GM18858 (cell line): ENCODE results near the gene EFHD2.
"Not testable (repeated sequence)": the region's sequence is repeated elsewhere in the genome, so short reads cannot be mapped to it uniquely, and the experiment has no call there.

Source experiments
- ATAC-seq: cut with Tn5 transposase; IDR thresholded peaks from one replicate; pipeline ENCODE4 v1.9.1; 2021; ENCODE audit not compliant: unreplicated experiment

The EFHD2 gene

DNA sequence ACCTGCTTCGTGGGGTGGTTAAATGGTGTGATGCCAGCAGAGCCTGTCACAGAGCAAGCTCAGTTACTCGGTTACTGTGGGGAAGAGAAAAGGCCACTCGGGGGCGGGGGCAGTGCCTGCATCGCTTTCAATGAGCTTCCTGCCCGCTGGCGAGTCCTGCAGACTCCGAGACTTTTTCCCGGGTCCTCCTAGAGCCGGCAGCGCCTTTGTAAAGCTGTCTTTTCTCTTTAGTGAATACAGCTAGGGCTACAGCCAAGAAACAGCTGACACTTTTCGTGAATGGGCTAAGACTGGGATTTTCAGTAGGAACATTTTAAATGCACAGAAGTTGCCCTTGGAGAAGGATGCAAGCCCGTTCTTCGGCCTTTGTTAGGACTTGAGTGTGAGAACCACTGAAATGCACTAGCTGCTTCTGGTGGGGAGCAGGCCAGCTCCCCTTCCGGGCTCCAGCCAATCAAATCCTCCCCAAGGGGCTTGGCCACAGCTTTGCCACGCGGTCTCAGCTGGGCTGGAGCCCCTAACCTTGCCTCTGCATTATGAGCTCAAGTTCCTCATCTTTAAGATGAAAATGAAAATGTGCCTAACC lies 23.4 kb upstream of the EFHD2 start:
- ATAC-seq: no peak

- no peak for ATAC-seq
Observed at GRCh38 chr1:15388201-15388880, 21.3 kb upstream of the EFHD2 start.

DNA sequence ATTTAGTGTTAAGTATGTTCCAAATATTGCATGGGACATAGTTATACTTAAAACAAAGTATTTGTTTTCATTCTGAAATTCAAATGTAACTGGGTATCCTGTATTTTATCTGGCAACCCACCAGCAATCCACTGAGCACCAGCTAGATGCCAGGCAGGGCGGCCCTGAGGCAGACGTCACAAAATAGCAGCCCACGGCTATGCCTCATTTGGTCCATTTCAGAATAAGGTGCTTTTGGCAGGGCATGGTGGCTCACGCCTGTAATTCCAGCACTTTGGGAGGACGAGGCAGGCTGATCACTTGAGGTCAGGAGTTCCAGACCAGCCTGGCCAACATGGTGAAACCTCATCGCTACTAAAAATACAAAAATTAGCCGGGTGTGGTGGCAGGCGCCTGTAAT lies 19.9 kb upstream of the EFHD2 start:
- ATAC-seq: not testable (repeated sequence)

DNA sequence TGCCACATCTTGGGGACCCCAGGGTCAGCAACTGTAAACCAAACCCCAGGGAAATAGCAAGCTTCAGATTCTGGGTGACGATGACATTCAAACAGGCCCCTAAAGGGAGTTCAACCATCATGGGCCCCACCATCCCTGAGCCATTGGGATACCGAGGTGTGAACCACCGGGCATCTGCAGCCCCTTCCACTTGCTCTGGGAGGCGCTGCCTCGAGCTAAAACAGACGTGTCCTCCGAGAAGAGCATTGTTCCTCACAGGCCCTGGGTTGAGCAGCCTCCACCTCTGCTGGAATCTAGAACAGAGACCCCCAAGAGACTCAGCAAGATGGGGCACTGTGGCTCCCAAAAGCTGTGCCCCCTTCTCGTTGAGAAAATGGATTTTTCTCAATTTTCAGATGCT lies 19.0 kb upstream of the EFHD2 start:
- ATAC-seq: no peak

- ATAC-seq: no peak
Observed at GRCh38 chr1:15391366-15391765, 18.3 kb upstream of the EFHD2 start.

GRCh38 chr1:15393475-15394257 lies 16.0 kb upstream of the EFHD2 start:
- ATAC-seq: no peak

- ATAC-seq: no peak
Observed at GRCh38 chr1:15394258-15394690, 15.4 kb upstream of the EFHD2 start.

DNA sequence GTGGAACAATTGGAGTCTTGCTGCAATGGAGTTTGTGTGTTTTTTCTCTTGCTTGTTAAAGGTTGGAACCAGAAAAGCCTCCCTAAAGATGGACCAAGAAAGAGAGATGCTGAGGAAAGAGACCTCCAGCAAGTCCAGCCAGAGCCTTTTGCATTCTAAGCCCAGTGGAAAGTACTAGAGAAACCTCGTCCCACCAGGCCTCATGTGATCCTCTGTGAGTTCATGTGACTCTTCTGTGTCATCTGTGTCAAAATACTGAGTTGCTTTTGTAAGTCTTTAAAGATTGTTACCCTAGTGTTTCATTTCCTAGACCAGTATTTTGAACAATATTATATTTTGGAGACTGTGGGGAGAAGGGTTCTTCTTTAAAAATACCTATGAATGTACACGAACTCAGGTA lies 12.5 kb upstream of the EFHD2 start:
- no peak for ATAC-seq

GRCh38 chr1:15399710-15400109 lies 10.0 kb upstream of the EFHD2 start:
- no peak for ATAC-seq

DNA sequence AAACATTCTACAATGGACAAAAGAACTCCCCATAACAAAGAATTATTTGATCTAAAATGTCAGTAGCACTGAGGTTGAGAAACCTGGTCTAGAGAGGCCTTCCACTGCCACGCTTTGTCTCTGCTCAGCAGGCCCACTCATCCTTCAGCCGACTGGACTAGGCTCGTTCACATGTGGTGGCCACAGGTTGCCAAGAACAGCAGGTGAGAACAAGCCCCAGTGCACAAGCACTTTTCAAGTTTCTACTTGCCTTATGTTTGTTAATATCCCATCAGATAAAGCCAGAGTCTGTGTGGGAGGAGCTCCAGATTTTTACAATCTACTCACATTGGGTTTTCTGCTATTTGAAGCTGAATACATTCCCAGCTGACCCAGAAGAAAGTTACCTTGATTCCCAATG lies 9.1 kb upstream of the EFHD2 start:
- no peak for ATAC-seq

DNA sequence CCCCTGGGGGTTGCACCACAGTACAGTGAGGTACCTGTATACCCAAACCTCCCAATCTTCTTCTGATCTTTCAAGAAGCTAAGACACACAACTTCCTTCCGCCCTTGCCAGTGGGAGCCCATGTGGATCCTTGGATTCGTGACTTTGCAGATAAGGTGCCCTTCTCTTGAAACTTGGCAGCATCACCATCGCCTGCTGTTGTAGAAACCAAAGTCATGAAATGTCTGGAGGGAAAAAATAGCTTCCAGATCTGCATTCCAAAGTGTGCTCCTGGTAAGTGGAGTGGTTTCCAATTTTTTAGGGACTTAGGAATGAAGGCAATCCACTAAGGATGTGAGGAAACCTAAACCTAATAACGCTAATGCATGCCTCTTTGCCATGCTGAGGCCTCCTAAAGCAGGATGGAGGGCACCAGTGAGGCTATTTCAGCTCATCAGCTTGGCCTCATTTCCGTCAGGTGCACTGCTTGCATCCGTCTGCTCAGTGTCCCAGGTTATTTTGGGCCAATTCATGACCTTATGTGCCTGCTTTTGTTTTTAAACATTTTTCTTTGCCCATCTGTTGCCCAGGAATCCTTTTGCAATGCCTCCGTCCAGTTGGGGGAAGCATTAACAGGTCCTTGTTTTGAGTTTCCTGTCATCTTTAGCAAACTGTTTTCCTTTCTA lies 8.2 kb upstream of the EFHD2 start:
- ATAC-seq: no peak

DNA sequence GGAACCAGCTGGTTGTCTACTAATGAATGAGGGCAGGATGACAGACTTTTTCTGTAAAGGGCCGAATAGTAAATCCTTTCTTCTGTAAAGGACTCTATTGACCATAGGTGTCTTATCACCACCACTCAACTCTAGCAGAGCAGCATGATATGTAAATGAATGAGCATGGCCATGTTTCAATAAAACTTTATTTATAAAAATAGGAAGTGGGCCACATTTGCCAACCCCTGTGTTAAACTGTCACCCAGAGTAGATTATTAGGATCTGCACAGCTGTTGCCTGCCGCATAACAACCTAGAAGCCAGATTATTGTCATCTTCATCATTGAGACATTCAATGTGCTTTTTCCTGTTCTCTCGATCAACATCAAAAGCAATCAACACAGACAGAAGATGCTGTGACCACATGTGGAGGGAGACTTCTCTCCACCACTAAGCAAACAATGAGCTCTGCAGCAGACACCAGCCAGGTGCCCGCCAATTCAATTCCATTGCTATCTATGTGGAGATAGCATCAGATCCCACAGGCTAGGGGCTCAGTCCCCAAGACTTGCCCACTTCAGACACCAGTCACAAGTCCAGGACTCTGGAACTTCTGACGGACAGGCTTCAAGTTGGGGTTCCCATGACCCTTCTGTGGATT lies 6.8 kb upstream of the EFHD2 start:
- ATAC-seq: no peak

- no peak for ATAC-seq
Observed at GRCh38 chr1:15403962-15404580, 5.6 kb upstream of the EFHD2 start.

DNA sequence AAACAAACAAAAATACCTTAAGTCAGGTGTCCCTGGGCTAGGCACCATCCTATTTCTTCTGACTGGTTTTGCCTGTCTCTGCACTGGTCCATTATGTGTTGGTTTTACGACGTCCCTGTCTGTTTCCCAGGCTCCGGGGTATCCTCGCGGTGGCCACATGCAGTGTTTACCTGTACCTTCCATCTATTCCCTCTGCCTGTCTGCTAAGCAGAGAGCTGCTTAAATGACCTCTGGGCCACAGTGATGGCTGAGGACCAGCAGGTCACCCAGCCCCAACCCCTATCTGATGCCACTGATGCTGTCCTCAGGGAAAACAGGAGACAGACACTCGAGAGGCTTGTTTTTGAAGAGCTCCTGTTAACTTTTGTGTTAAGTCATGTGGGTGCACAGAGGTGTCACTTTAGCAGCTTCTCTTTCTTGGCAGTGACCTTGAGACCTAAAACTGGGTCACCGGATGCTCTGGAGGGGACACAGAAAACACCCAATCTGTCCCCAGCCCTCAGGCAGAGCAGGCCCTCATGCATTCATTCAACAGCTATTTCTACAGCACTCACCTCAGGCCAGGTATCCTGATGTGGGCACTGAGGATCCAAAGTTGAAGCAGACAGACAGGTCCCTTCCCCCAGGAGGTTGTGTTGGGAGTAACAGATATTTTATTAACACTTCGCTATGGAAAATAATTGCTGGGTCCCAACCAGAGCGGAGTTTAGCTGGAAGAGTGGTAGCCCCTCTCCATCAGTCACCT lies 4.4 kb upstream of the EFHD2 start:
- no peak for ATAC-seq

DNA sequence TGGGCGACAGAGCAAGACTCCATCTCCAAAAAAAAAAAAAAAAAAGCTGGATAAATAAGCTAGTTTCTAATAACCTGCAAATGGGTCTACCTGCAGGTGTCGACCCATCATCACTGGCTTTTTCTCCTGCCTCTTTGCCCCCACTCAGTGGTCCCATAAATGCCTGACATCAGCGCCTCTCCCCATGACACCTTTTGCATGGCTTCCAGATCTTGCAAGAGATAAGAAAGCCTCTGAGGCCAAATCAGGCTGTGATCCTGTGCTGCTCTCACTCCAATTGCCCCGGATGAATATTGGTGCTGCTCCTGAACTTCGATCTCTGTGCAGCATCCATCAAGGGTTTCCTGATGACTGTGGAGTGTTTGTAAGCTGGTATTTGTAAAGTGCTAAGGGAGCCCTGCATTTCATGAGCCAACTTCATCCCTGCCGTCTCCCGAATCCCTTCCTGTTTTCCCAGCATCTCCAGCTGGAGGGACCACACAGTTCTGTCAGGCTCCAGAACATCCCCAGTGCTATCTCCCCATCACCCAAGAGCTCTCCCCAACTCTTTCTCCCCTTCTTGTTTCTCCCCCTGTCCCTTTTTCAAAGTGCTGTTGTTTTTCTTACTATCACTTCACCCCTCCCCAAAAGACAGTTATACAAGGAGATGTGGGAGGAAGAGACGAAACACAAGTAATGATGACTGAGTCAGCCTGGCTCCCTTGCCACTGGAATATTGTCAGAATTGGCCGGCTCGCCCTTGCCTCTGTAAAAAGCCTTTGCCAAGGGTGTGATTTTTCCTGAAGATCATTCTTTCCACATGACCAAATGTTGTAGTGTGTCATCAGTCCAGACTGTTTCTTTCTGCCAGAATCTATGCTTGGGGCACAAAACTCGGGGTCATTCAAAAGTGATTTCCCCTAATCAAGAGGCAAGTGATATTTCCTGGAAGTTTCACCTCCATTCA lies 2.8 kb upstream of the EFHD2 start:
- ATAC-seq: no peak

DNA sequence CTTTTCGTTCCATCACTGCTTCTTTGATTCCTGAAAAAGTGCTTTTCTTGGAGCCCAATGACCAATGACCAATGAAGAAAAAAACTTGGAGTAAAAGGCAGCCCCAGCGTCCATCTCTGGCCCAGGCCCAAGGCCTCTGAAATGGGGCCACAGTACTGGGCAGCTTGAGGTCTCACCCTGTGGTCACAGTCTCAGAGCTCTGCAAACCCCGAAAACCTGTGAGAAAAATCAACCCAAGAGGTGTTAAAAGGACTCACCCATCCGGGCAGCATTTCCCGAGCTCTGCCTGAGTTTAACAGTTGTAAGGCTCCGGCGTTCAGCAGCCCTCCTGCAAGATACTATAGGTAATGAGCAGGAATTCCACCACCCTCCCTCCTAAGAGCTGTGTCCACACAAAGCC lies 2.1 kb upstream of the EFHD2 start:
- ATAC-seq: no peak

GRCh38 chr1:15408890-15409387 lies 749 bp upstream of the EFHD2 start:
- ATAC-seq: no peak

GRCh38 chr1:15410223-15410883 lies 665 bp downstream of the EFHD2 start:
- ATAC-seq: no peak
